ENCODE results near the gene VCL. TPM values are rescaled to one million over a fixed set of nuclear protein-coding genes. Genes with fewer than 3 reads are reported as not detected.
A peak's percentile ranks its signal among the peaks of the same experiment; 100 is the strongest.

VCL gene
- polyA plus RNA-seq, 1 of the 3 experiments (the other 2 are of a cell fraction), result 147 TPM

GRCh38 chr10:74114041-74114448 is 116.1 kb downstream of the VCL start:
- Histone ChIP-seq H3K27me3 (ENCODE audit: insufficient read depth) (no peaks in the 10 kb centered on the region), H3K4me1 (ENCODE audit: control insufficient read depth in 1 of 2, insufficient read depth in 2 of 2, low read depth in 1 of 2, low read length in 1 of 2) (peaks cover 6 to 33% of the 10 kb centered on the region in 2 experiments; a peak in 2 of 4 replicates), H2AFZ (ENCODE audit: low read depth) (no peak overlapping the region), H3F3A (replicated peaks; ENCODE audit: insufficient read depth) (peaks cover 48% of the 10 kb centered on the region), H3K4me2 (0 out of 2 replicates have a peak overlapping the region, but pooled peaks have one; percentile 16), H3K79me2 (ENCODE audit: insufficient read depth) (peaks cover 55% of the 10 kb centered on the region), H3K9ac (no peak overlapping the region), H3K4me3 (ENCODE audit: low read depth in 2 of 2, low read length in 1 of 2) (no peak overlapping the region), H3K36me3 (replicated peaks in 1 of 2; ENCODE audit: control insufficient read depth in 1 of 2, insufficient read depth in 2 of 2, low read length in 1 of 2) (peaks cover 82 to 95% of the 10 kb centered on the region in 2 experiments), H3K9me2 (no peaks in the 10 kb centered on the region), H3K27ac (ENCODE audit: low read depth in 2 of 2, low read length in 1 of 2) (peak overlapping the region; percentile 37 to 97), H4K20me1 (ENCODE audit: insufficient read depth) (peaks cover 22% of the 10 kb centered on the region), H3K9me3 (no peaks in the 10 kb centered on the region)
- TF ChIP-seq USF1 (IDR thresholded peaks at IDR 0.05; ENCODE audit: borderline replicate concordance, low read depth) (no peak), GATA2 (CRISPR knock-in tag; IDR thresholded peaks at IDR 0.05) (peak; percentile 72), CTCF (IDR thresholded peaks at IDR 0.05) (no peak), MEF2A (IDR thresholded peaks at IDR 0.05; ENCODE audit: borderline replicate concordance, low read depth) (no peak), MAX (IDR thresholded peaks at IDR 0.05; ENCODE audit: low read depth) (no peak), JUND (IDR thresholded peaks at IDR 0.05) (no peak), MXI1 (IDR thresholded peaks at IDR 0.05; ENCODE audit: low read depth, low read length) (peak; percentile 49; the same call in 1 of the 2 replicates), USF2 (IDR thresholded peaks at IDR 0.05; ENCODE audit: borderline replicate concordance, low read depth, low read length) (no peak), TAF1 (IDR thresholded peaks at IDR 0.05; ENCODE audit: borderline replicate concordance, low read depth, low read length) (no peak)
- DNase-seq, result peak; percentile 66
- ChIA-PET POLR2A (interaction anchor here (0.6 to 1.4 kb wide), 2 partner anchors 17 to 325 kb away, joined by 3 to 4 read pairs; no protein-coding TSS in a partner anchor), CTCF (interaction anchor here (0.6 to 3.6 kb wide), 7 partner anchors 10 to 264 kb away, joined by 3 to 16 read pairs (median 4); no protein-coding TSS in a partner anchor)
- 60% methylated on average over 12 of the region's 12 CpGs for WGBS (ENCODE audit: low lambda C conversion rate)

- Histone ChIP-seq H3K9ac (no peak overlapping the region), H3K4me1 (ENCODE audit: control insufficient read depth in 1 of 2, insufficient read depth in 2 of 2, low read depth in 1 of 2, low read length in 1 of 2) (peaks cover 6 to 29% of the 10 kb centered on the region in 2 experiments; a peak in 2 of 4 replicates), H3K79me2 (ENCODE audit: insufficient read depth) (peaks cover 21% of the 10 kb centered on the region; the same call in 1 of the 2 replicates), H3K27ac (ENCODE audit: low read depth in 2 of 2, low read length in 1 of 2) (0 out of 4 replicates have a peak overlapping the region, but pooled peaks of 1 of the 2 experiments have one; percentile 48), H3K9me3 (no peaks in the 10 kb centered on the region), H3K4me3 (ENCODE audit: low read depth in 2 of 2, low read length in 1 of 2) (no peak overlapping the region), H3F3A (replicated peaks; ENCODE audit: insufficient read depth) (peaks cover 69% of the 10 kb centered on the region), H3K4me2 (no peak overlapping the region), H4K20me1 (ENCODE audit: insufficient read depth) (no peaks in the 10 kb centered on the region), H3K9me2 (no peaks in the 10 kb centered on the region), H2AFZ (ENCODE audit: low read depth) (no peak overlapping the region), H3K27me3 (ENCODE audit: insufficient read depth) (no peaks in the 10 kb centered on the region), H3K36me3 (replicated peaks in 1 of 2; ENCODE audit: control insufficient read depth in 1 of 2, insufficient read depth in 2 of 2, low read length in 1 of 2) (peaks cover 83 to 93% of the 10 kb centered on the region in 2 experiments)
- CTCF ChIA-PET, result interaction anchor here (1.0 to 1.5 kb wide), 2 partner anchors 33 to 231 kb away, joined by 3 to 8 read pairs; partner anchors contain the start of genes ADK and AP3M1
- POLR2A ChIA-PET, result no interaction called here
- DNase-seq, result no peak
- WGBS (ENCODE audit: low lambda C conversion rate), result 91% methylated on average over 4 of the region's 4 CpGs
- TF ChIP-seq SMC3 (IDR thresholded peaks at IDR 0.05; ENCODE audit: low read depth, low read length) (no peak), GATA2 (CRISPR knock-in tag; IDR thresholded peaks at IDR 0.05) (no peak), TEAD4 (IDR thresholded peaks at IDR 0.05; ENCODE audit: borderline replicate concordance, insufficient read depth) (no peak), RCOR1 (IDR thresholded peaks at IDR 0.05; ENCODE audit: low read length) (no peak), TCF12 (IDR thresholded peaks at IDR 0.05) (no peak), ZBTB33 (IDR thresholded peaks at IDR 0.05; ENCODE audit: borderline replicate concordance, low read depth) (no peak), USF2 (IDR thresholded peaks at IDR 0.05; ENCODE audit: borderline replicate concordance, low read depth, low read length) (no peak), GABPA (IDR thresholded peaks at IDR 0.05; ENCODE audit: low read depth) (no peak), MEF2A (IDR thresholded peaks at IDR 0.05; ENCODE audit: borderline replicate concordance, low read depth) (no peak), USF1 (IDR thresholded peaks at IDR 0.05; ENCODE audit: borderline replicate concordance, low read depth) (no peak)
These were observed 119.8 kb downstream of the VCL start for GRCh38 chr10:74117738-74118137.

All from SK-N-SH (cell line).